ENCODE results near the gene IRX4.

DNA sequence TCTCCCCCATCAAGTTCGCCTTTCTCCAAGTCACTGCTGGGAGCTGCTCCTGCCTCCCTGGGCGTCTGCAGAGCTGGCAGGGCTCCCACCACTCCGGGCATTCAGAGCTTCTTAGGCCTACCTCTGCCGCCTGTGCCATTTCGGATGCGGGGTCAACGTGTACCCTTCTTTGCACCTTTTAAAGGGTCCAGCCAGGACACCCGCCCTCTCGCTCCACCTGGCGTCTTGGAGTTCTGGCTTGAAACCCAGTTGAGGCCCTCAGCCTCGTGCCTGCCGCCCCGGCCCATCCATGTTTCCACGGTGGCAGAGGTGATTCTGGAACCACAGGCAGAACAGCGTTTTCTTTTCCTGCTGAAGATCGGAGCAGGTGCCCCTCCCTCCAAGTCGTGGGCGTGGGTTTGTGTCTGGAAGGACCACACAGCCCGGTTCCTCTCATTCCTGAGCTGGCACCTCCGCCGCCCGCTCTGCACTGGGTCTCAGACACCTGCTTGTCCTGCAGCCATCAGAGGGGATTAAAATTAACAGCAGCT lies 48.6 kb downstream of the IRX4 start:
- TF ChIP-seq CTCF (conservative IDR thresholded peaks at IDR 0.05; ENCODE audit: low read length) (no peak), EZH2phosphoT487 (IDR thresholded peaks at IDR 0.05; ENCODE audit: borderline replicate concordance) (no peak)

All from Loucy (cell line).